GM13976 (cell line): Measurements from ENCODE around the gene SLC6A15.

Source experiments
- DNase-seq: peaks from one replicate; pipeline ENCODE4 v3.0.0; 2012; ENCODE audit warnings: low spot score
- CTCF ChIP-seq: IDR thresholded peaks from 2 replicates; pipeline ENCODE4 v1.5.1; 2012; ENCODE audit warnings: borderline replicate concordance, mild to moderate bottlenecking; ENCODE audit not compliant: insufficient read depth; ENCODE audit errors: extremely low read depth, missing control alignments, control extremely low read depth
- in situ Hi-C: fragments of 300-500 bp; cut with MboI; formaldehyde crosslinking; loops from one replicate; pipeline ENCODE4 v1.12.0; 2022; ENCODE audit warnings: low sequenced_read_pairs, mixed read lengths, inconsistent platforms; ENCODE audit not compliant: unreplicated experiment

SLC6A15 gene

DNA sequence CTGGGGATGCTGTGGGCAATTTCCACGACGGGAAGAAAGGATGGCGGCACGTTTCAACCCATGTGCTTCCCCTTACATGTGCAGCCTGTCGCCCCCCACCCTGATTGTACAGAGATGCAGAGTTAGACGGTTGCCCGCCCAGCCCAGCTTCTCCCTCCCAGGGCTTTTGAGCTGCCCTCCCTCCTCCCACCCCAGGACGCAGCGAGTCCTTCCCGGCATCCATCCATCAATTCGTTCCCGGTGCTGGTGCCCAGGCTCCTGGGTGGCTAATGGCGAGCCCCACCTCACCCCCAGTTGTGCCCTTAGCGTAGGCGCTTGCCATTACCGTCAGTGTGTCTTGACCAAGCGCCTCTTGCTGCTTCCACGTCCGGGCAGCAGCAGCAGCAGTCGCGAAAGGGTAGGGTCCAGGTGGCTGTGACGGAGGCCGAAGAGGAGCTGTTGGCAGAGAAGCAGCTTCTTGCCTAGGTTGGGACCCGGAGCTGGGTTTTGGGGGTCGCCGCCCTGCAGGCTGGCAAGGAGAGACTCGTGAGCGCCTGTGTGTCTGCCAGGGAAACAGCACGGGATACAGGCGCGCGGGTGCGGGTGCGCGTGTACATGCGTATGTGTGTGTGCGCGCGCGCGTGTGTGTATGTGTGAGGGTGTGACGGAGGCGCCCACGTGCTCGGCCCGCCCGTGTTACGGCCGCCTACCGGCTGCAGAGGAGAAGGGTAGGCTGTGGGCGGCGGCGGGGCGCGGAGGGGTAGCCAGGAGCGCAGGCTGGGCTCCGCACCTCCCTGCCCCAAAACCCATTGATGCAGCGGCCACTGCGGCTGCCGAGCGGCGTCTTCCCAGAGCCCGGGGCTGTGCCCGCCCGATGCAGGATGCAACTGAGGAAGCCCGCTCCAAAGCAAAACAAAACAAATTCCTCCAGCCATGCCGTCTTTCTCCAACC lies at the start of gene SLC6A15:
Gene SLC6A15 (minus strand): TSS at position 602 of the 931 bp plus-strand sequence. CDS start 20,679 bp downstream, outside the sequence.
- peak; percentile 23 for DNase-seq
- in situ Hi-C loops, result no loop called here
- no peak for TF ChIP-seq CTCF

DNA sequence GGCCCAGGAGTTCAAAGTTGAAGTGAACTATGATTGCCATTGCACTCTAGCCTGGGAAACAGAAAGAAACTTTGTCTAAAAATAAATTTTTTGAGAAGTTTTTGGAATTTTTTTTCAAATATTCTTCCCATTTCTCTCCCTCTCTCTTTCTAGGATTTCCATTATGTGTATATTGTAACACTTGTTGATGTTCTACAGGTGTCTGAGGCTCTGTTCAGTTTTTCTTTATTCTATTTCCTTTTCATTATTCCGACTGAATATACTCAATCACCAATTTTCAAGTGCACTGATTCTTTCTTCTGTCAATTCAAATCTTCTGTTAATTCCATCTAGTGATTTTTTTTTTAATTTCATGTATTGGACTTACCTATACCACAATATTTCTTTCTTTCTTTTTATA lies 48.3 kb upstream of the SLC6A15 start:
- no peak for TF ChIP-seq CTCF
- no peak for DNase-seq
- in situ Hi-C loops, result no loop called here

GRCh38 chr12:84955298-84955697 lies 42.7 kb upstream of the SLC6A15 start:
- no peak for TF ChIP-seq CTCF
- in situ Hi-C loops, result no loop called here
- DNase-seq, result no peak

GRCh38 chr12:84954415-84954814 lies 41.8 kb upstream of the SLC6A15 start:
- TF ChIP-seq CTCF, result no peak

GRCh38 chr12:84950971-84951546 lies 38.5 kb upstream of the SLC6A15 start:
- TF ChIP-seq CTCF, result no peak
- in situ Hi-C loops, result no loop called here
- DNase-seq, result no peak

More at GRCh38 chr12:84954415-84954814, 41.8 kb upstream of the SLC6A15 start:
- in situ Hi-C loops, result no loop called here
- DNase-seq, result no peak

GRCh38 chr12:84946753-84947152 lies 34.2 kb upstream of the SLC6A15 start:
- TF ChIP-seq CTCF, result no peak
- no peak for DNase-seq
- in situ Hi-C loops, result no loop called here
